HG02759 (cell line): ENCODE results near the gene RNASE3.
"Not testable (repeated sequence)": the region's sequence is repeated elsewhere in the genome, so short reads cannot be mapped to it uniquely, and the experiment has no call there.

Experiments used
- ATAC-seq: cut with Tn5 transposase; IDR thresholded peaks from one replicate; pipeline ENCODE4 v1.9.1; 2021; ENCODE audit warnings: mild to moderate bottlenecking, moderate library complexity; ENCODE audit not compliant: unreplicated experiment

Gene RNASE3

DNA sequence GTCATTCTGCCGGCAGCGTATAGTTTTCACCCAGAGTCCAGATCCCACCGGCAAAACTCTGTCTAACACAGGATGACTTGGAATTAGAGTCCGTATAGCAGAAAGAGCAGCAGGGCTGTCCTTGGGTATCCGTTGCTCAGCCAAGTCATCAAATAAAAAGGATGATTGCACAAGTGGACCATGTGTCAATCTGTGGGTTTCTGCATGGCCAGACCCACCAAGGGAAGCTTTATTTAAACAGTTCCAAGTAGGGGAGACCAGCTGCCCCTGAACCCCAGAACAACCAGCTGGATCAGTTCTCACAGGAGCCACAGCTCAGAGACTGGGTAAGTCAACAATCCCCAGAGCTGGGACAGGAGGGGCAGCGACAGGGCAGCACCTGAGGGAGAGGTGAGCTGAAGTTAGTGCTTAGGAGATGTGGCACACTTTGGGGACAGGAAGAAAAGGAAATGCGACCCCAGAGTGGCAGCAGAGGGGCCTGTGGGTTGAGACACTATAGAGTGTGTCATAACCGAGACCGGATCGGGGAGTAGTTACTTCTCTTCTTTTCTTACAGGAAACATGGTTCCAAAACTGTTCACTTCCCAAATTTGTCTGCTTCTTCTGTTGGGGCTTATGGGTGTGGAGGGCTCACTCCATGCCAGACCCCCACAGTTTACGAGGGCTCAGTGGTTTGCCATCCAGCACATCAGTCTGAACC lies at the start of gene RNASE3:
RNASE3 (plus strand) TSS at position 260 of the 700 bp plus-strand sequence; CDS start at position 562, 302 bp downstream.
- not testable (repeated sequence) for ATAC-seq

DNA sequence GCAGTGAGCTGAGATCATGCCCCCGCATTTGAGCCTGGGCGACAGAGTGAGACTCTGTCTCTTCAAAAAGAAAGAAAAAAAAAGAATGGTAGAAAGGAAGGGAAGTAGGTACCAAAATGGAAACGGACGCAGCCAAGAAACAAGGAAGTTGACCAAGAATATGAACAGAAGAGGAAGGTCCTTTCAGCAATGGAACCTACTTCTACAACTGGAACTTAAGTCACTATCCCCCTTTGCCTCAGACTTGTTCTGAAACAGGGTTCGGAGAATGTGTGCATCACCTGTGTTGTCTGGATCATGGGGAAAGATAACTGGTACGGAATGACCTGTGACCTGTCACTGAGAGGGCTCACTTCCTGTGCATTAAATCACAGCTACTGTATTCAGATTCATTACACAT lies 44.6 kb upstream of the RNASE3 start:
- ATAC-seq, result no peak

GRCh38 chr14:20848316-20848954 lies 42.8 kb upstream of the RNASE3 start:
- no peak for ATAC-seq

- no peak for ATAC-seq
Measured at GRCh38 chr14:20848955-20849570, 42.1 kb upstream of the RNASE3 start.

- no peak for ATAC-seq
Measured at GRCh38 chr14:20853042-20853441, 38.1 kb upstream of the RNASE3 start.

GRCh38 chr14:20855652-20856291 lies 35.4 kb upstream of the RNASE3 start:
- peak; percentile 93 for ATAC-seq

DNA sequence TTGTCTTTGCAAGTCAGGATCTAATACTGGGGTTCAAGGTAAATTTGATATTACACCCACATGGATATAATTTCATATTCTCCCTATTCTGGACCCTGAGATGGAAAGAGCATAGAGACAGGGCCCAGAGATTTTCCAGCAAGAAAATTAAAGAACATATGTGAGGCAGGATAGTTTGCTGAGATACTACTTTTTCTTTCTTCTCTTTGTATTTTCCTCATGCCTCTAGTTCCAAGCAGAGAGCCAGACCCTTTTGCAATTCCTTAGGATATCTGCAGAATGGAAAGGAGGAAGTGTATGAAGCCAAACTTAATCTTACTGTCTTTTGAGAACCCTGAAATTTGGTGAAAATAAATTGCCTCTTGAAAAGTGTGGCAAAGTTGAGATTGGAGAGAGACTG lies 34.0 kb upstream of the RNASE3 start:
- no peak for ATAC-seq

- no peak for ATAC-seq
Measured at GRCh38 chr14:20857630-20858261, 33.4 kb upstream of the RNASE3 start.

- ATAC-seq, result no peak
Measured at GRCh38 chr14:20866194-20866593, 25.0 kb upstream of the RNASE3 start.

GRCh38 chr14:20866963-20867362 lies 24.2 kb upstream of the RNASE3 start:
- no peak for ATAC-seq

DNA sequence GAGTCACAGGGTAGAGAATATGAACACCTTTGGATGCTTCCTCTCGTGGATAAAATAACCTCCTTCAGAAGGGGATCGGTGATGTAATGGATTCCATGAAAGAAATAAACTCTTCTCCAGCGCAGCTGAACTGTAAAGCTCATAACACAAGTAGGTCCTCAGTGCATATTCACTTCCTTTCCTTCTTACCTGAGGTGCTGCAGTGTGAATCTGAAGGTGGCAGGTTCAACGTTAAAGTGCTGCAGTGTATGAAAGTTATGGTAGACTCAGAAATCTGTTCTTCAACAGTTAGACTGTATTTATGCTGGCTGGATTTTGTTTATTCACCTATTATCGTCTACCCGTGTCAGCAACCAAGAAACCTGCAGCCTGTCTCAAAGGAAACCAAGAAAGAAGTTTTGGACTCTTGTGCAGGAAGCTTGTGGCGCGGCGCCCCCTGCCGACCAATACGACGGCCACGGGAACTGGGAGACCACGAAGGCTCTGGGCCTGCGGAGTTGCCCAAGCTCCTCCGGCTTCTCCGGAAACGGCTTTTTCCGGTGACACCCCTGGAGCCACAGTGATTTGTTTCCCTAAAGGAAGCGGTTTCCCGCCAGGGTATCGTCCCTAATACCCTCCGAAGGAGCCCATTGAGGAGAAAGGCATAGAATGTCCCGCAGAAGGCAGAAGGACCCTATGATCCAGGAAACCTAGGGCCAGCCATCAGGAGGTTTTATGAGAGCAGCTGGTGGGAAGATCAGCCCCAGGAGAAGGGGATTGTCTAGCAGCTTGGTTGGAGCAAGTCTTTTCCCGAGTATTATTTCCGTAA lies 17.6 kb upstream of the RNASE3 start:
- ATAC-seq, result peak; percentile 89

DNA sequence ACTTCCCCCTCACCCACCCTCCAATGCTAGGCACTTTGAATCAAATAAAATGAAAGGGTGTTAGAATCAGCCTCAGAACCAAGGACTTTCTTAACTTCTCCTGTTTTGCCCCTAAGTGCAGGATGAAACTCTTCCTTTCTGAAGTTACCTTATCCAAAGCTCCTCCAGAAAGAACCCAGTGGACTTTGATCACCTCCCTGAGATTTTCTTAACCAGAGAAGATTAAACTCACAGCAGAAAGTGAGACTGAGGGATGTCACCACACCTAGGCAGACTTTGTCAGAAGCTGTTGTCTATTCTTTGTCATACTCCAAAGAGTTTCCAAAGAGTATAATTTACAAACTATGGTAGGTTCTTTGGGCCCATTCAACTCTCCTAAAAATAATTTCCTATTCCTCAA lies 14.2 kb upstream of the RNASE3 start:
- ATAC-seq, result no peak

DNA sequence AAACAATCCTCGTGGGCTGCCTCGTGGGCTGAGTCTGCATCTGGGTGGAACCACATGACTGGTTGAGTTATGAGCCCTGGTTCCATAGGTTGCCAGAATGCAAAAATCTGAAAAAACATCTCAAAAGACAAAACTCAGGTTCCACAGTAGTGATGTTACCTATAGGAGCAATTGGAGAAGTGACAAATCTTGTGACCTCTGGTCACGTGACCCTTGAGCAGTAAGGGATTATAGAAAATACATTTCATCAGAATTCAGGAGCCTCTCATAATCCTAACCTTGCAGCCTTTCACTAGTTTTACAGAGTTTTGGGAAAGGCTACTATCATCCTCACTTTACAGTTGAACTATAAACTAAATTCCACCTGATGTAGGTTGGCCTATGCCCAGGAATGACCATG lies 12.5 kb upstream of the RNASE3 start:
- no peak for ATAC-seq

- ATAC-seq, result not testable (repeated sequence)
Measured at GRCh38 chr14:20881229-20881628, 10.0 kb upstream of the RNASE3 start.

GRCh38 chr14:20882787-20883186 lies 8.4 kb upstream of the RNASE3 start:
- not testable (repeated sequence) for ATAC-seq

DNA sequence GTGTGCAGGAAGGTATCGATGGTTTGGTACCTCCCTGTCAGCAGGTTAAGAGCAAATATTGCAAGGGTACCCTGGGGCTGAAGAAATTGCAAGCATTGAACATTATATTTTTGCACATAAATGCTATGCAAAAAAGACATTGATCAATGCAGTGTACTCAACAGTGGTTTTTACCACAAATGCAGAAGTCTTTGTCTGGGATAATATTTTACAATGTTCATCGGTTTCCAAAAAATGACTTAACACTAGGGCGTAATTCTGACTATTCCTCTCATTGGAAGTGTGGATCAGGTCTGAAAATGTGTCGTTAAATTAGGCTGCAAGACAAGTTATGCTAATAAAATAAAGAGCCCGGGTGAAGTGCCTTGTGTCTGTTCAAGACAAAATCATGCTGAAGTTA lies 2.8 kb upstream of the RNASE3 start:
- not testable (repeated sequence) for ATAC-seq

GRCh38 chr14:20895322-20895721 lies 4.1 kb downstream of the RNASE3 start:
- not testable (repeated sequence) for ATAC-seq

GRCh38 chr14:20904393-20905029 lies 13.3 kb downstream of the RNASE3 start:
- ATAC-seq, result no peak

- no peak for ATAC-seq
Measured at GRCh38 chr14:20905676-20906075, 14.5 kb downstream of the RNASE3 start.

- ATAC-seq, result no peak
Measured at GRCh38 chr14:20907214-20907613, 16.0 kb downstream of the RNASE3 start.
